A673 (cell line): ENCODE data around the gene COX6B2.

Experiments used
- CTCF ChIP-seq: fragments of 300-800, 200-600 bp; sonication (generic); conservative IDR thresholded peaks from 2 replicates; pipeline ENCODE4 v1.5.1; 2017; ENCODE audit warnings: low read depth, mild to moderate bottlenecking, antibody characterized with exemption, low read length, moderate library complexity, mixed read lengths
- EZH2 ChIP-seq: fragments of 200-600 bp; sonication (generic); IDR thresholded peaks from 2 replicates; pipeline ENCODE4 v1.6.1; 2017; ENCODE audit warnings: borderline replicate concordance, low read depth, mild to moderate bottlenecking, mixed read lengths, antibody characterized with exemption, low read length; ENCODE audit not compliant: poor library complexity, severe bottlenecking

- no peak for TF ChIP-seq CTCF
- no peak for TF ChIP-seq EZH2
Observed at GRCh38 chr19:55373306-55373992, 18.9 kb upstream of the COX6B2 start.
